ENCODE results near the gene STH. TPM values are rescaled to one million over a fixed set of nuclear protein-coding genes. Genes with fewer than 3 reads are reported as not detected.

Gene STH
- total and polyA plus RNA-seq, 2 experiments from 2014 or later: 0.55 TPM; not detected in 1

DNA sequence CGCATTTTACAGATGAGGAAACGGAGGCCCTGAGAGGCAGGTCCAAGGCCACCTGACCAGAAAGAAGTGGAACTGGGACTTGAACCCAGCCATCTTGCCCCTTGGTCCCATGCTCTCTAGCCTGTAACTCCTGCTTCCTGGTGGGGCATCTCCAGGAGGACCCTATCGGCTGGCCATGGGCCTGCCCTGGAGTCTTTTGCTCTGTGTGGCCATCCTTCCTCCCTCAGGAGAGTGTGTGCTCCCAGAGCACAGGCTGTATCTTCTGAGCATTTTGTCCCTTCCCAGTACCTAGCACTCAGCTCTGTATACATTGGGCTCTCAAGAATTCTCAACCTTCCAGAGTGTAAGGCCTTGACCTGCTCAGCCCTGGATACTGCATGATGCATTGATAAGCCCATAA lies 28.4 kb upstream of the STH start:
- ATAC-seq: no peak
- no peak overlapping the region for H3K27ac ChIP-seq (ENCODE audit: low read depth)
- no peak overlapping the region for H2AFZ ChIP-seq
- H3K27me3 ChIP-seq (ENCODE audit: insufficient read depth): 0 out of 2 replicates have a peak, but pooled peaks cover 2% of the 10 kb centered on the region
- Mint-ChIP-seq H3K4me3 (no peak overlapping the region), H3K4me1 (no peaks in the 10 kb centered on the region), H3K9me3 (no peaks in the 10 kb centered on the region; the same call in 2 of the 3 replicates), H3K36me3 (ENCODE audit: low read depth) (no peaks in the 10 kb centered on the region), H3K27me3 (ENCODE audit: insufficient read depth, low read depth, poor library complexity) (peaks cover 5% of the 10 kb centered on the region), H3K27ac (no peak overlapping the region)
- no peaks in the 10 kb centered on the region for H3F3A ChIP-seq (replicated peaks; ENCODE audit: low read depth)
- H3K4me1 ChIP-seq (ENCODE audit: insufficient read depth): no peaks in the 10 kb centered on the region
- H3K9me2 ChIP-seq (ENCODE audit: insufficient read depth): 0 out of 2 replicates have a peak, but pooled peaks cover 16% of the 10 kb centered on the region
- no peak overlapping the region for H3K4me3 ChIP-seq
- no peaks in the 10 kb centered on the region for H3K79me2 ChIP-seq (replicated peaks; ENCODE audit: insufficient read depth)
- no peak overlapping the region for H3K4me2 ChIP-seq
- no peak for DNase-seq (ENCODE audit: low spot score)
- no peaks in the 10 kb centered on the region for H3K36me3 ChIP-seq (ENCODE audit: insufficient read depth)
- H4K20me1 ChIP-seq (replicated peaks; ENCODE audit: insufficient read depth): no peaks in the 10 kb centered on the region
- TF ChIP-seq, protein P1, sequence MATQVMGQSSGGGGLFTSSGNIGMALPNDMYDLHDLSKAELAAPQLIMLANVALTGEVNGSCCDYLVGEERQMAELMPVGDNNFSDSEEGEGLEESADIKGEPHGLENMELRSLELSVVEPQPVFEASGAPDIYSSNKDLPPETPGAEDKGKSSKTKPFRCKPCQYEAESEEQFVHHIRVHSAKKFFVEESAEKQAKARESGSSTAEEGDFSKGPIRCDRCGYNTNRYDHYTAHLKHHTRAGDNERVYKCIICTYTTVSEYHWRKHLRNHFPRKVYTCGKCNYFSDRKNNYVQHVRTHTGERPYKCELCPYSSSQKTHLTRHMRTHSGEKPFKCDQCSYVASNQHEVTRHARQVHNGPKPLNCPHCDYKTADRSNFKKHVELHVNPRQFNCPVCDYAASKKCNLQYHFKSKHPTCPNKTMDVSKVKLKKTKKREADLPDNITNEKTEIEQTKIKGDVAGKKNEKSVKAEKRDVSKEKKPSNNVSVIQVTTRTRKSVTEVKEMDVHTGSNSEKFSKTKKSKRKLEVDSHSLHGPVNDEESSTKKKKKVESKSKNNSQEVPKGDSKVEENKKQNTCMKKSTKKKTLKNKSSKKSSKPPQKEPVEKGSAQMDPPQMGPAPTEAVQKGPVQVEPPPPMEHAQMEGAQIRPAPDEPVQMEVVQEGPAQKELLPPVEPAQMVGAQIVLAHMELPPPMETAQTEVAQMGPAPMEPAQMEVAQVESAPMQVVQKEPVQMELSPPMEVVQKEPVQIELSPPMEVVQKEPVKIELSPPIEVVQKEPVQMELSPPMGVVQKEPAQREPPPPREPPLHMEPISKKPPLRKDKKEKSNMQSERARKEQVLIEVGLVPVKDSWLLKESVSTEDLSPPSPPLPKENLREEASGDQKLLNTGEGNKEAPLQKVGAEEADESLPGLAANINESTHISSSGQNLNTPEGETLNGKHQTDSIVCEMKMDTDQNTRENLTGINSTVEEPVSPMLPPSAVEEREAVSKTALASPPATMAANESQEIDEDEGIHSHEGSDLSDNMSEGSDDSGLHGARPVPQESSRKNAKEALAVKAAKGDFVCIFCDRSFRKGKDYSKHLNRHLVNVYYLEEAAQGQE (IDR thresholded peaks at IDR 0.05; ENCODE audit: unreplicated experiment): no peak
- TF ChIP-seq ZNF114 (CRISPR knock-in tag; IDR thresholded peaks at IDR 0.05) (no peak), JUNB (IDR thresholded peaks at IDR 0.05; ENCODE audit: unreplicated experiment) (no peak), EZH2 (IDR thresholded peaks at IDR 0.05; ENCODE audit: low read depth, unreplicated experiment) (no peak), NANOG (IDR thresholded peaks at IDR 0.05; ENCODE audit: borderline replicate concordance) (no peak), EZH2phosphoT487 (IDR thresholded peaks at IDR 0.05; ENCODE audit: unreplicated experiment) (no peak), STAT1 (IDR thresholded peaks at IDR 0.05; ENCODE audit: unreplicated experiment) (no peak), ZNF331 (CRISPR knock-in tag; IDR thresholded peaks at IDR 0.05; ENCODE audit: low read depth) (no peak), POLR2AphosphoS5 (IDR thresholded peaks at IDR 0.05; ENCODE audit: low read depth) (no peak), CREB1 (CRISPR knock-in tag; IDR thresholded peaks at IDR 0.05; ENCODE audit: low read depth) (no peak)
- TF ChIP-seq, protein P2, sequence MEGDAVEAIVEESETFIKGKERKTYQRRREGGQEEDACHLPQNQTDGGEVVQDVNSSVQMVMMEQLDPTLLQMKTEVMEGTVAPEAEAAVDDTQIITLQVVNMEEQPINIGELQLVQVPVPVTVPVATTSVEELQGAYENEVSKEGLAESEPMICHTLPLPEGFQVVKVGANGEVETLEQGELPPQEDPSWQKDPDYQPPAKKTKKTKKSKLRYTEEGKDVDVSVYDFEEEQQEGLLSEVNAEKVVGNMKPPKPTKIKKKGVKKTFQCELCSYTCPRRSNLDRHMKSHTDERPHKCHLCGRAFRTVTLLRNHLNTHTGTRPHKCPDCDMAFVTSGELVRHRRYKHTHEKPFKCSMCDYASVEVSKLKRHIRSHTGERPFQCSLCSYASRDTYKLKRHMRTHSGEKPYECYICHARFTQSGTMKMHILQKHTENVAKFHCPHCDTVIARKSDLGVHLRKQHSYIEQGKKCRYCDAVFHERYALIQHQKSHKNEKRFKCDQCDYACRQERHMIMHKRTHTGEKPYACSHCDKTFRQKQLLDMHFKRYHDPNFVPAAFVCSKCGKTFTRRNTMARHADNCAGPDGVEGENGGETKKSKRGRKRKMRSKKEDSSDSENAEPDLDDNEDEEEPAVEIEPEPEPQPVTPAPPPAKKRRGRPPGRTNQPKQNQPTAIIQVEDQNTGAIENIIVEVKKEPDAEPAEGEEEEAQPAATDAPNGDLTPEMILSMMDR (conservative IDR thresholded peaks at IDR 0.05; ENCODE audit: low read depth in 2 of 2): no peak
- TF ChIP-seq, protein P3, sequence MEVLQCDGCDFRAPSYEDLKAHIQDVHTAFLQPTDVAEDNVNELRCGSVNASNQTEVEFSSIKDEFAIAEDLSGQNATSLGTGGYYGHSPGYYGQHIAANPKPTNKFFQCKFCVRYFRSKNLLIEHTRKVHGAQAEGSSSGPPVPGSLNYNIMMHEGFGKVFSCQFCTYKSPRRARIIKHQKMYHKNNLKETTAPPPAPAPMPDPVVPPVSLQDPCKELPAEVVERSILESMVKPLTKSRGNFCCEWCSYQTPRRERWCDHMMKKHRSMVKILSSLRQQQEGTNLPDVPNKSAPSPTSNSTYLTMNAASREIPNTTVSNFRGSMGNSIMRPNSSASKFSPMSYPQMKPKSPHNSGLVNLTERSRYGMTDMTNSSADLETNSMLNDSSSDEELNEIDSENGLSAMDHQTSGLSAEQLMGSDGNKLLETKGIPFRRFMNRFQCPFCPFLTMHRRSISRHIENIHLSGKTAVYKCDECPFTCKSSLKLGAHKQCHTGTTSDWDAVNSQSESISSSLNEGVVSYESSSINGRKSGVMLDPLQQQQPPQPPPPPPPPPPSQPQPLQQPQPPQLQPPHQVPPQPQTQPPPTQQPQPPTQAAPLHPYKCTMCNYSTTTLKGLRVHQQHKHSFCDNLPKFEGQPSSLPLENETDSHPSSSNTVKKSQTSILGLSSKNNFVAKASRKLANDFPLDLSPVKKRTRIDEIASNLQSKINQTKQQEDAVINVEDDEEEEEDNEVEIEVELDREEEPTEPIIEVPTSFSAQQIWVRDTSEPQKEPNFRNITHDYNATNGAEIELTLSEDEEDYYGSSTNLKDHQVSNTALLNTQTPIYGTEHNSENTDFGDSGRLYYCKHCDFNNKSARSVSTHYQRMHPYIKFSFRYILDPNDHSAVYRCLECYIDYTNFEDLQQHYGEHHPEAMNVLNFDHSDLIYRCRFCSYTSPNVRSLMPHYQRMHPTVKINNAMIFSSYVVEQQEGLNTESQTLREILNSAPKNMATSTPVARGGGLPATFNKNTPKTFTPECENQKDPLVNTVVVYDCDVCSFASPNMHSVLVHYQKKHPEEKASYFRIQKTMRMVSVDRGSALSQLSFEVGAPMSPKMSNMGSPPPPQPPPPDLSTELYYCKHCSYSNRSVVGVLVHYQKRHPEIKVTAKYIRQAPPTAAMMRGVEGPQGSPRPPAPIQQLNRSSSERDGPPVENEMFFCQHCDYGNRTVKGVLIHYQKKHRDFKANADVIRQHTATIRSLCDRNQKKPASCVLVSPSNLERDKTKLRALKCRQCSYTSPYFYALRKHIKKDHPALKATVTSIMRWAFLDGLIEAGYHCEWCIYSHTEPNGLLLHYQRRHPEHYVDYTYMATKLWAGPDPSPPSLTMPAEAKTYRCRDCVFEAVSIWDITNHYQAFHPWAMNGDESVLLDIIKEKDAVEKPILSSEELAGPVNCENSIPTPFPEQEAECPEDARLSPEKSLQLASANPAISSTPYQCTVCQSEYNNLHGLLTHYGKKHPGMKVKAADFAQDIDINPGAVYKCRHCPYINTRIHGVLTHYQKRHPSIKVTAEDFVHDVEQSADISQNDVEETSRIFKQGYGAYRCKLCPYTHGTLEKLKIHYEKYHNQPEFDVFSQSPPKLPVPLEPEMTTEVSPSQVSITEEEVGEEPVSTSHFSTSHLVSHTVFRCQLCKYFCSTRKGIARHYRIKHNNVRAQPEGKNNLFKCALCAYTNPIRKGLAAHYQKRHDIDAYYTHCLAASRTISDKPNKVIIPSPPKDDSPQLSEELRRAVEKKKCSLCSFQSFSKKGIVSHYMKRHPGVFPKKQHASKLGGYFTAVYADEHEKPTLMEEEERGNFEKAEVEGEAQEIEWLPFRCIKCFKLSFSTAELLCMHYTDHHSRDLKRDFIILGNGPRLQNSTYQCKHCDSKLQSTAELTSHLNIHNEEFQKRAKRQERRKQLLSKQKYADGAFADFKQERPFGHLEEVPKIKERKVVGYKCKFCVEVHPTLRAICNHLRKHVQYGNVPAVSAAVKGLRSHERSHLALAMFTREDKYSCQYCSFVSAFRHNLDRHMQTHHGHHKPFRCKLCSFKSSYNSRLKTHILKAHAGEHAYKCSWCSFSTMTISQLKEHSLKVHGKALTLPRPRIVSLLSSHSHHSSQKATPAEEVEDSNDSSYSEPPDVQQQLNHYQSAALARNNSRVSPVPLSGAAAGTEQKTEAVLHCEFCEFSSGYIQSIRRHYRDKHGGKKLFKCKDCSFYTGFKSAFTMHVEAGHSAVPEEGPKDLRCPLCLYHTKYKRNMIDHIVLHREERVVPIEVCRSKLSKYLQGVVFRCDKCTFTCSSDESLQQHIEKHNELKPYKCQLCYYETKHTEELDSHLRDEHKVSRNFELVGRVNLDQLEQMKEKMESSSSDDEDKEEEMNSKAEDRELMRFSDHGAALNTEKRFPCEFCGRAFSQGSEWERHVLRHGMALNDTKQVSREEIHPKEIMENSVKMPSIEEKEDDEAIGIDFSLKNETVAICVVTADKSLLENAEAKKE (CRISPR knock-in tag; IDR thresholded peaks at IDR 0.05): no peak
- TF ChIP-seq, protein P4, sequence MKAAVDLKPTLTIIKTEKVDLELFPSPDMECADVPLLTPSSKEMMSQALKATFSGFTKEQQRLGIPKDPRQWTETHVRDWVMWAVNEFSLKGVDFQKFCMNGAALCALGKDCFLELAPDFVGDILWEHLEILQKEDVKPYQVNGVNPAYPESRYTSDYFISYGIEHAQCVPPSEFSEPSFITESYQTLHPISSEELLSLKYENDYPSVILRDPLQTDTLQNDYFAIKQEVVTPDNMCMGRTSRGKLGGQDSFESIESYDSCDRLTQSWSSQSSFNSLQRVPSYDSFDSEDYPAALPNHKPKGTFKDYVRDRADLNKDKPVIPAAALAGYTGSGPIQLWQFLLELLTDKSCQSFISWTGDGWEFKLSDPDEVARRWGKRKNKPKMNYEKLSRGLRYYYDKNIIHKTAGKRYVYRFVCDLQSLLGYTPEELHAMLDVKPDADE (IDR thresholded peaks at IDR 0.05): no peak

Measured in GM23338 (cell line).